ENCODE data around the gene RTL9. TPM values are rescaled to one million over a fixed set of nuclear protein-coding genes. Genes with fewer than 3 reads are reported as not detected.

The RTL9 gene
- total RNA-seq, 2 donors from 2014 or later: not detected

- no peaks in the 10 kb centered on the region for H3K9me3 ChIP-seq
- H3K4me3 ChIP-seq: no peak overlapping the region
- H3K36me3 ChIP-seq (replicated peaks in 1 of 2; ENCODE audit: insufficient read depth in 1 of 2, low read depth in 2 of 2): no peaks in the 10 kb centered on the region
- no peak overlapping the region for H3K27ac ChIP-seq
- DNase-seq (no peak), ATAC-seq (no peak)
- H3K27me3 ChIP-seq: no peaks in the 10 kb centered on the region
- no peak for TF ChIP-seq POLR2A (IDR thresholded peaks at IDR 0.05)
- TF ChIP-seq, protein P1, sequence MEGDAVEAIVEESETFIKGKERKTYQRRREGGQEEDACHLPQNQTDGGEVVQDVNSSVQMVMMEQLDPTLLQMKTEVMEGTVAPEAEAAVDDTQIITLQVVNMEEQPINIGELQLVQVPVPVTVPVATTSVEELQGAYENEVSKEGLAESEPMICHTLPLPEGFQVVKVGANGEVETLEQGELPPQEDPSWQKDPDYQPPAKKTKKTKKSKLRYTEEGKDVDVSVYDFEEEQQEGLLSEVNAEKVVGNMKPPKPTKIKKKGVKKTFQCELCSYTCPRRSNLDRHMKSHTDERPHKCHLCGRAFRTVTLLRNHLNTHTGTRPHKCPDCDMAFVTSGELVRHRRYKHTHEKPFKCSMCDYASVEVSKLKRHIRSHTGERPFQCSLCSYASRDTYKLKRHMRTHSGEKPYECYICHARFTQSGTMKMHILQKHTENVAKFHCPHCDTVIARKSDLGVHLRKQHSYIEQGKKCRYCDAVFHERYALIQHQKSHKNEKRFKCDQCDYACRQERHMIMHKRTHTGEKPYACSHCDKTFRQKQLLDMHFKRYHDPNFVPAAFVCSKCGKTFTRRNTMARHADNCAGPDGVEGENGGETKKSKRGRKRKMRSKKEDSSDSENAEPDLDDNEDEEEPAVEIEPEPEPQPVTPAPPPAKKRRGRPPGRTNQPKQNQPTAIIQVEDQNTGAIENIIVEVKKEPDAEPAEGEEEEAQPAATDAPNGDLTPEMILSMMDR (IDR thresholded peaks at IDR 0.05): no peak
- no peaks in the 10 kb centered on the region for H3K4me1 ChIP-seq
- intact Hi-C loops (cut with DNase I): no loop called here
- 41 to 69% methylated on average over 2 of the region's 2 CpGs for WGBS, 2 donors
Measured at GRCh38 chrX:110373310-110373709, 14.7 kb downstream of the RTL9 start.

- Histone ChIP-seq H3K9me3 (no peaks in the 10 kb centered on the region), H3K36me3 (replicated peaks in 1 of 2; ENCODE audit: insufficient read depth in 1 of 2, low read depth in 2 of 2) (no peaks in the 10 kb centered on the region), H3K4me1 (no peaks in the 10 kb centered on the region), H3K27ac (no peak overlapping the region), H3K4me3 (no peak overlapping the region), H3K27me3 (no peaks in the 10 kb centered on the region)
- intact Hi-C loops (cut with DNase I): no loop called here
- DNase-seq (no peak), ATAC-seq (no peak)
- TF ChIP-seq, protein P1 (IDR thresholded peaks at IDR 0.05): no peak
- 57 to 95% methylated on average over 1 of the region's 1 CpG for WGBS, 2 donors
Measured at GRCh38 chrX:110374559-110374958, 15.9 kb downstream of the RTL9 start.

DNA sequence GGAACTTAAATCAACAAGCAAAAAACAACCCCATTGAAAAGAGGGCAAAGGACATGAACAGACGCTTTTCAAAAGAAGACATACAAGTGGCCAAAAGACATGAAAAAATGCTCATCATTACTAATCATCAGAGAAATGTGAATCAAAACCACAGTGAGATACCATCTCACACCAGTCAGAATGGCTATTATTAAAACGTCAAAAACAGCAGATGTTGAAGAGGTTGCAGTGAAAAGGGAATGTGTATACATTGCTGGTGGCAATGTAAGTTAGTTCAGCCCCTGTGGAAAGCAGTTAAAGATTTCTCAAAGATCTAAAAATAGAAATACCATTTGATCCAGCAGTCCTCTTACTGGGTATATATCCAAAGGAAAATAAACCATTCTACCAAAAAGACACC lies 22.6 kb downstream of the RTL9 start:
- intact Hi-C loops (cut with DNase I): no loop called here
- Histone ChIP-seq H3K36me3 (replicated peaks in 1 of 2; ENCODE audit: insufficient read depth in 1 of 2, low read depth in 2 of 2) (no peaks in the 10 kb centered on the region), H3K27ac (no peak overlapping the region), H3K9me3 (no peaks in the 10 kb centered on the region), H3K4me3 (no peak overlapping the region), H3K27me3 (no peaks in the 10 kb centered on the region), H3K4me1 (no peaks in the 10 kb centered on the region)
- WGBS, 2 donors: 56 to 58% methylated on average over 2 of the region's 2 CpGs
- DNase-seq (no peak), ATAC-seq (no peak)
- TF ChIP-seq POLR2A (IDR thresholded peaks at IDR 0.05): no peak
- TF ChIP-seq, protein P1 (IDR thresholded peaks at IDR 0.05): no peak

DNA sequence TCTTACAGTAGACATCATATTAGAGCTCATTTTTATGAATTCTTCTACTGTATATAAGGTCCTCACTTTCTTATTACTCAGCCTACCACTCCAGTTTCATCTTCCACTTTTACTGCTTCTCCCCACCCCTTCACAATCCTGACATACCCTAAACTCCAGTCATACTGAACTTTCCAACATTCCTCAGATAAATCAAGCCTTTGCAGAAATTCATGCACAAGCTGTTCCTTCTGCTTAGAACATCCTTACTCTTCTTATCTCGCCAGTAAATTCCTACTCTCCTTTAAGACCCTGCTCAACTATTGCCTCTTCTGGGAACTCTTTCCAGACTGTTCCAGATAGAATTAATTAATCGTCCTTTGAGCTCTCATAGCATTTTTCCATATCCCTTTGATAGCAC lies 24.8 kb downstream of the RTL9 start:
- no peaks in the 10 kb centered on the region for H3K27me3 ChIP-seq
- no peak overlapping the region for H3K4me3 ChIP-seq
- ATAC-seq (no peak), DNase-seq (no peak)
- 57 to 66% methylated on average over 2 of the region's 2 CpGs for WGBS, 2 donors
- no peaks in the 10 kb centered on the region for H3K9me3 ChIP-seq
- TF ChIP-seq POLR2A (IDR thresholded peaks at IDR 0.05): no peak
- TF ChIP-seq, protein P1 (IDR thresholded peaks at IDR 0.05): no peak
- intact Hi-C loops (cut with DNase I): no loop called here
- H3K4me1 ChIP-seq: no peaks in the 10 kb centered on the region
- no peaks in the 10 kb centered on the region for H3K36me3 ChIP-seq (replicated peaks in 1 of 2; ENCODE audit: insufficient read depth in 1 of 2, low read depth in 2 of 2)
- H3K27ac ChIP-seq: no peak overlapping the region

GRCh38 chrX:110384490-110384889 lies 25.8 kb downstream of the RTL9 start:
- H3K4me3 ChIP-seq: no peak overlapping the region
- no peak for DNase-seq
- H3K4me1 ChIP-seq: no peaks in the 10 kb centered on the region
- TF ChIP-seq, protein P1 (IDR thresholded peaks at IDR 0.05): no peak
- TF ChIP-seq POLR2A (IDR thresholded peaks at IDR 0.05): no peak
- no peak for ATAC-seq
- intact Hi-C loops (cut with DNase I): no loop called here
- no peaks in the 10 kb centered on the region for H3K36me3 ChIP-seq (replicated peaks in 1 of 2; ENCODE audit: insufficient read depth in 1 of 2, low read depth in 2 of 2)
- H3K9me3 ChIP-seq: no peaks in the 10 kb centered on the region
- 78 to 92% methylated on average over 2 of the region's 2 CpGs for WGBS, 2 donors
- no peak overlapping the region for H3K27ac ChIP-seq
- no peaks in the 10 kb centered on the region for H3K27me3 ChIP-seq
